GM12873 (cell line): Measurements from ENCODE around the gene OR2T35.

Experiments
- TF ChIP-seq, protein P1 (sequence below): IDR thresholded peaks from 2 replicates; pipeline ENCODE4 v1.5.1; 2012; ENCODE audit warnings: low read depth, mild to moderate bottlenecking, moderate library complexity, low read length, control low read depth; ENCODE audit not compliant: insufficient read depth; ENCODE audit errors: missing control alignments

The OR2T35 gene

DNA sequence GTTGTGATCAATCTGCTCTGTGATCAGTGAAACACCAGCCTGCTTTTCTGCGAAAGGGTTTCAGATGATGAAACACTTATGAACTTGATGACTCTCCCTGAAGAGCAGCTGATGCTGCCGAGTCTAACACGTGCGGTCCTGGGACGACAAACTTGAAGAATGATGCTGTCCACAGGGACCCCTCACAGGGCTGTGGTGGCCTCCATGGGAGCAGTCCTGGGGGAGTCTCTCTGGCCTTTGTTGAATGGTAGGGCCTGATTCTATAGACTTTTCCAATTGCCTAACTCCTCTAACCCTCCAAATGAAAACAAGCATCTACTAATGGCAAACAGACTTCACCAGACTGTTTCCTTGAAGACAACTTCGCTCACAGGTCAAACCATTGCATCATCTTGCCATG, 47.5 kb downstream of the OR2T35 start, which contains the start of gene OR2T10:
Gene OR2T10, minus strand, starts transcription at position 112 of the 400 bp plus-strand sequence. CDS start 3,932 bp downstream, outside the sequence.
- TF ChIP-seq, protein P1, sequence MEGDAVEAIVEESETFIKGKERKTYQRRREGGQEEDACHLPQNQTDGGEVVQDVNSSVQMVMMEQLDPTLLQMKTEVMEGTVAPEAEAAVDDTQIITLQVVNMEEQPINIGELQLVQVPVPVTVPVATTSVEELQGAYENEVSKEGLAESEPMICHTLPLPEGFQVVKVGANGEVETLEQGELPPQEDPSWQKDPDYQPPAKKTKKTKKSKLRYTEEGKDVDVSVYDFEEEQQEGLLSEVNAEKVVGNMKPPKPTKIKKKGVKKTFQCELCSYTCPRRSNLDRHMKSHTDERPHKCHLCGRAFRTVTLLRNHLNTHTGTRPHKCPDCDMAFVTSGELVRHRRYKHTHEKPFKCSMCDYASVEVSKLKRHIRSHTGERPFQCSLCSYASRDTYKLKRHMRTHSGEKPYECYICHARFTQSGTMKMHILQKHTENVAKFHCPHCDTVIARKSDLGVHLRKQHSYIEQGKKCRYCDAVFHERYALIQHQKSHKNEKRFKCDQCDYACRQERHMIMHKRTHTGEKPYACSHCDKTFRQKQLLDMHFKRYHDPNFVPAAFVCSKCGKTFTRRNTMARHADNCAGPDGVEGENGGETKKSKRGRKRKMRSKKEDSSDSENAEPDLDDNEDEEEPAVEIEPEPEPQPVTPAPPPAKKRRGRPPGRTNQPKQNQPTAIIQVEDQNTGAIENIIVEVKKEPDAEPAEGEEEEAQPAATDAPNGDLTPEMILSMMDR: no peak

DNA sequence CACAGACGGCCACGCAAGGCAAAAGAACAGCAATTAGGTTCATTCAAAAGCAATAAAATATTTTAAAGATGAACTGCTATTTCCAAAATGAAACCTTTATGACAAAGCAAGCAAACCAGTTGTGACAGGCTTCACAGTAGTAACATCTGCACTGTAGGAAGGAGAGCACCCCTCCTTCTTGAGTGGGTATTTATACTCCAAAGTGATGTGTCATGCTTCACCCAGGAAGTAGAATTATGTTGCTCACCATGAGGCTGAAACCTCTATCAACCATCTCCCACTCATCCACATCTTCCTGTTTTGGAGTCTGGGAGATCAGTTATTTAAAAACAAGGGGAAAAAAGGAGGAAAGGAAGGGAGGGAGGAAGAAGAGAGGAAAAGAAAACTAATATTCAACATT, 48.5 kb downstream of the OR2T35 start:
- TF ChIP-seq, protein P1: no peak

DNA sequence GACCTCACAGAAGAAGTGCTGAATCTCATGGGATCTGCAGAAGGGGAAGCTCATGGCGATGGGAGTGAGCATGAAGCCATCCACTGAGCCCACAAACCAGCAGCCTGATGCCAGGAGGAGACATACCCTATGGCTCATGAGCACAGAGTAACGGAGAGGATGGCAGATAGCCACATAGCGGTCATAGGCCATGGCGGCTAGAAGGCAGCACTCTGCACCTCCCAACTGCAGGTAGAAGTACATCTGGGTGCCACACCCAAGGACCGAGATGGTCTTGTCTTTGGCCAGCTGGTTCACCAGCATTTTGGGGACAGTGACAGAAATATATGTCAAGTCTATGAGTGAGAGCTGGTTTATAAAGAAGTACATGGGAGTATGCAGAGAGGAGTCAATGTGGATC, 51.9 kb downstream of the OR2T35 start:
- TF ChIP-seq, protein P1: no peak

DNA sequence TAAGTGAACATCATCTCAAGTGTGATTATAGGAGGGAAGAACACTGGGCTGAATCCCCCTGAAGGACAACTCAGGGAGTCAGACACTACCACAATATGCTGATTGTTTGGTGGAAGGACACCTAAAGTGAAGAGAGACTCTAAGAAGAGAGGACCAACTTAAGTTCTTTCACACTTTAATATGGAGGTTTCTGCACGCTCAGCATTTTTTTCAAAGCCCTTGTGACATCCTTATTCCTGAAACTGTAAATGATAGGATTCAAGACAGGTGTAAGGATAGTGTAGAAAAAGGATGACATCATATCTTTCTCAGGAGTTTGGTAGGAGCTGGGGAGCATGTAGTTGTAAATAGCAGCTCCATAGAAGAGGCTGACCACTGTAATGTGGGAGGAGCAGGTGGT, 52.4 kb downstream of the OR2T35 start:
- TF ChIP-seq, protein P1: no peak

DNA sequence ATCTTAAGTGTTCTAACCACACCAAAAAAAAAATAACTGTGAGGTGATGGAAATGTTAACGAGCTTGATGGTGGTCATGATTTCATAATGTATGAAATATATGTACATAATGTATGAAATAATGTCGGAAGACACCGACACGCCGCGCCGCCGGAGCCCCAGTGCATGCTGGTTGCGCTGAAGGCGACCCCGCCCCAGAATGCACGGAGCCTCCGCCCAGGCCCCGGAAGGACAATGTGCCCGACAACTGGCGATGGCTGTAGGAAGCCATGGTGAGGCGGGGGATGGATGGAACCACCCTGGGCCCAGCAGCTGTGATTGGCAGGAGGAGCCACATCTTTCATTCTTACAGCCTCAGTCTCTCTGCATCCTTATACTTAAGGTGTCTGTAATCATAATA, 55.0 kb downstream of the OR2T35 start:
- TF ChIP-seq, protein P1: no peak

DNA sequence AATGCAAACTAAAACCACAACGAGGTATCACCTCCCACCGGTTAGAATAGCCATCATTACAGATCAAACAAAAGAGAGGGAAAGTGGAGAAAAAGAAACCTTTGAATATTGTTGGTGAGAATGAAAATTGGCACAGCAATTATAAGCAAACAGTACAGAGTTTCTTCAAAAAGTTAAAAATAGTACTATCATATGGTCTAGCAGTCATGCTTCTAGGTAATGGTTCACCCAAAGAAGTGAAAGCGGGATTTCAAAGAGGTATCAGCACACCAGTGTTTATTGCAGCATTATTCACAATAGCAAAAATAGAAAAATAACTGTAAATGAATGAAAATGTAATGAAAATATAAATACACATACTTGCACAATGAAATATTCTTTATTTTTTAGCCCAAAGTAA, 55.7 kb downstream of the OR2T35 start:
- TF ChIP-seq, protein P1: no peak
